ENCODE results near the gene PTGS2.
"Not testable (repeated sequence)": the region's sequence is repeated elsewhere in the genome, so short reads cannot be mapped to it uniquely, and the experiment has no call there.

The PTGS2 gene

GRCh38 chr1:186669784-186670183, 10.4 kb downstream of the PTGS2 start:
- DNase-seq, result not testable (repeated sequence)

- DNase-seq, result not testable (repeated sequence)
Observed at GRCh38 chr1:186664217-186664616, 16.0 kb downstream of the PTGS2 start.

- no peak for DNase-seq
Observed at GRCh38 chr1:186662752-186663151, 17.5 kb downstream of the PTGS2 start.

GRCh38 chr1:186659890-186660341, 20.3 kb downstream of the PTGS2 start:
- no peak for DNase-seq

GRCh38 chr1:186658999-186659398, 21.2 kb downstream of the PTGS2 start:
- DNase-seq, result no peak

- DNase-seq, result no peak
Observed at GRCh38 chr1:186657481-186657880, 22.7 kb downstream of the PTGS2 start.

GRCh38 chr1:186655876-186656275, 24.3 kb downstream of the PTGS2 start:
- no peak for DNase-seq

GRCh38 chr1:186654741-186655140, 25.5 kb downstream of the PTGS2 start:
- DNase-seq, result no peak

GRCh38 chr1:186653312-186653711, 26.9 kb downstream of the PTGS2 start:
- DNase-seq, result no peak

GRCh38 chr1:186648613-186649012, 31.6 kb downstream of the PTGS2 start:
- DNase-seq, result no peak

- not testable (repeated sequence) for DNase-seq
Observed at GRCh38 chr1:186647985-186648384, 32.2 kb downstream of the PTGS2 start.

- DNase-seq, result no peak
Observed at GRCh38 chr1:186643614-186644013, 36.6 kb downstream of the PTGS2 start.

- not testable (repeated sequence) for DNase-seq
Observed at GRCh38 chr1:186637567-186637966, 42.7 kb downstream of the PTGS2 start.

GRCh38 chr1:186636786-186637185, 43.4 kb downstream of the PTGS2 start:
- no peak for DNase-seq

GRCh38 chr1:186634511-186634910, 45.7 kb downstream of the PTGS2 start:
- DNase-seq, result no peak

GRCh38 chr1:186633116-186633515, 47.1 kb downstream of the PTGS2 start:
- DNase-seq, result no peak

GRCh38 chr1:186629341-186629740, 50.9 kb downstream of the PTGS2 start:
- DNase-seq, result no peak

- no peak for DNase-seq
Observed at GRCh38 chr1:186628910-186629309, 51.3 kb downstream of the PTGS2 start.

- no peak for DNase-seq
Observed at GRCh38 chr1:186627019-186627418, 53.2 kb downstream of the PTGS2 start.

GRCh38 chr1:186626356-186626932, 53.8 kb downstream of the PTGS2 start:
- DNase-seq, result no peak

- DNase-seq, result no peak
Observed at GRCh38 chr1:186623551-186623950, 56.7 kb downstream of the PTGS2 start.

Data from DMS79 (cell line).